ENCODE results near the gene RPL29. TPM values are rescaled to one million over a fixed set of nuclear protein-coding genes. Genes with fewer than 3 reads are reported as not detected.
"Not testable (repeated sequence)": the region's sequence is repeated elsewhere in the genome, so short reads cannot be mapped to it uniquely, and the experiment has no call there.

Gene RPL29
- total RNA-seq, 1 donor from 2014 or later = 1,224 TPM

GRCh38 chr3:52036222-52036694 lies 40.6 kb upstream of the RPL29 start:
- peaks cover 4 to 10% of the 10 kb centered on the region in 2 donors for H3K4me1 ChIP-seq
- H3K27ac ChIP-seq = no peak overlapping the region
- H3K4me3 ChIP-seq = no peak overlapping the region
- H3K36me3 ChIP-seq = no peaks in the 10 kb centered on the region
- TF ChIP-seq CTCF (IDR thresholded peaks at IDR 0.05) = no peak
- no peaks in the 10 kb centered on the region for H3K9me3 ChIP-seq
- intact Hi-C loops (cut with DNase I) = no loop called here
- H3K27me3 ChIP-seq = no peaks in the 10 kb centered on the region
- DNase-seq (ENCODE audit: low spot score in 2 of 2) = no peak

DNA sequence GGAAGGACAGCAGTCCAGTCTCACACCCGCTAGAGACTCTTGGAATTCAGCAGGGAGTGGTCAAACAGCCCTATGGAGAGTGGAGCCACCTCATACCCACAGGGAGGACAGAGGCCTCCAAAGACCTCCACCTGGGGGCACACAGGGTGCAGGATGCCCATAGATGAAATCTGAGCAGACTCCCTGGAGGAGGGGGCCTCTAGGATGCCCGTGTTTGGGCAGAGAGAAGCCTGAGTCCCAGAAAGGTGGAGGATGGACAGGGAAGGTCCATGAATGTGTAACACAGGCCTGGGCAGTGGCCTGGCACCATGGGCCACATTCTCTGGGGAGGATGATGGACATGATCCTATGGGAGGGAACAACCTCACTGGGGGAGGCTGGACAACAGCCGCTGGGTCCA lies 39.0 kb upstream of the RPL29 start:
- Histone ChIP-seq H3K9me3 (no peaks in the 10 kb centered on the region), H3K4me1 (peaks cover 0 to 3% of the 10 kb centered on the region in 2 donors), H3K27ac (no peak overlapping the region), H3K36me3 (no peaks in the 10 kb centered on the region), H3K4me3 (no peak overlapping the region), H3K27me3 (no peaks in the 10 kb centered on the region)
- no peak for DNase-seq (ENCODE audit: low spot score in 2 of 2)
- TF ChIP-seq CTCF (IDR thresholded peaks at IDR 0.05) = no peak
- intact Hi-C loops (cut with DNase I) = no loop called here

DNA sequence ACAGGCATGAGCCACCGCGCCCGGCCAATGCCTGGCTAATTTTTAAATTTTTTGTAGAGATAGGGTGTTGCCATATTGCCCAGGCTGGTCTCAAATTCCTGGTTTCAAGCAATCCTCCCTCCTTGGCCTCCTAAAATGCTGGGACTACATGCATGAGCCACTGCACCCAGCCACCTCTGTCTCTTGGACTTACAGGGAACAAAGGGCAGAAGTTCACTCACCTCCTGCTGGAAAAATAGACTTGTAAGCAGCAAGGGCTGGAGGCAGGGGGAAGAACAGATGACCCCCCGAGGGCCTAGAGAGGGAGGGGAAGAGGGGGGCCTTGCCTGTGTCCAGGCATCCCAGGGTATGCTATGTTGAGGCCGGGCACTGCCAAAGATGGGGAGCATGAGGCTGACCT lies 38.5 kb upstream of the RPL29 start:
- no peak for DNase-seq (ENCODE audit: low spot score in 2 of 2)
- Histone ChIP-seq H3K4me1 (no peaks in the 10 kb centered on the region), H3K9me3 (no peaks in the 10 kb centered on the region), H3K4me3 (no peak overlapping the region), H3K36me3 (no peaks in the 10 kb centered on the region), H3K27ac (no peak overlapping the region), H3K27me3 (no peaks in the 10 kb centered on the region)
- intact Hi-C loops (cut with DNase I) = no loop called here
- TF ChIP-seq CTCF (IDR thresholded peaks at IDR 0.05) = no peak

DNA sequence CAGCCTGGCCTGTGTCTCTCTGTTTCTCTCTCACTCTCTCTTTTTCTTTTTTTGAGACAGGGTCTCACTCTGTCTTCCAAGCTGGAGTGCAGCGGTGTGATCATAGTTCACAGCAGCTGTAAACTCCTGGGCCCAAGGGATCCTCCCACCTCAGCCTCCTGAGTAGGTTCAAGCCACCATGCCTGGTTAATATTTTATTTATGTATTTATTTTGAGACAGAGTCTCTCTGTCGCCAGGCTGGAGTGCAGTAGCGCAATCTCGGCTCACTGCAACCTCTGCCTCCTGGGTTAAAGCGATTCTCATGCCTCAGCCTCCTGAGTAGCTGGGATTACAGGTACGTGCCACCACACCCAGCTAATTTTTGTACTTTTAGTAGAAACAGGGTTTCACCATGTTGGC lies 38.1 kb upstream of the RPL29 start:
- H3K36me3 ChIP-seq; DNase-seq (ENCODE audit: low spot score in 2 of 2); H3K9me3 ChIP-seq; intact Hi-C loops (cut with DNase I); H3K27me3 ChIP-seq; H3K27ac ChIP-seq; H3K4me1 ChIP-seq; H3K4me3 ChIP-seq: not testable (repeated sequence)

DNA sequence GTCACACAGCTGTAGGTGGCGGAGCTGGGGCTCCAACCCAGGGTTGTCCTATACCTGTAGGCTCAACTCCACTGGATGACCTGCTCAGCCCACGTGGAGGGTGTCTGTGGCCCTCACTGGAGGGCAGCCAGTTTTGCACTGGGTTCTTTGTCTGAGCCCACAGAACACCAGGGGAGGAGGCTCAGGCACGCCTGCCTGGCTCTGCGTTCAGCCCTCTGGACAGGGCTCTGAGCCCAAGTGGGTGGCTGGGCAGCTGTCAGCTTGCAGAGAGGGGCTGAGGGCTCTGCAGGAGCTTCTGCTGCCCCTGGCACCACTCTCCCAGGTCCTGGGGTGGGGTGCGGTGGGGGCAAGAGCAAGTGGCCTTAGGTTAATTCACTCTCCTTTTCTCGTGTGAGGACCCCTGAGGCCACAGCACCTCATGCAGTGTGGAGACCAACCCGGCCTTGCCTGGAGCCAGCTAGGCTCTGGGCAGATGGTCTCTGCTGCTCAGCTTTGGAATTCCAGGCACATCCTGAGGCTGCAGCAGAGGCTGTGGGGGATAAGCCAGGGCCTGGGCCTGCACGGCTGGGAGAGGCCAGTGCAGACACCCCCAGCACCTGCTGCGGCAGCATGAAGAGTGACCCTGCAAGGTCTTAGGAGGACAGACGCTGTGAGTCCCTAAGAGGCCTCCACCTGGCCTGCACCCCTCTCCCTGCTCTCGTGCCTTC lies 37.2 kb upstream of the RPL29 start:
- no peak overlapping the region for H3K4me3 ChIP-seq
- H3K27ac ChIP-seq = no peak overlapping the region

GRCh38 chr3:52031896-52032295 lies 36.2 kb upstream of the RPL29 start:
- H3K4me3 ChIP-seq = no peak overlapping the region
- H3K27ac ChIP-seq = no peak overlapping the region
- H3K27me3 ChIP-seq = no peaks in the 10 kb centered on the region
- TF ChIP-seq CTCF (IDR thresholded peaks at IDR 0.05) = no peak
- H3K4me1 ChIP-seq = no peaks in the 10 kb centered on the region
- DNase-seq (ENCODE audit: low spot score in 2 of 2) = no peak
- H3K36me3 ChIP-seq = no peaks in the 10 kb centered on the region
- intact Hi-C loops (cut with DNase I) = no loop called here
- H3K9me3 ChIP-seq = no peaks in the 10 kb centered on the region

More for the DNA sequence above, 37.2 kb upstream of the RPL29 start:
- H3K4me1 ChIP-seq = no peaks in the 10 kb centered on the region
- intact Hi-C loops (cut with DNase I) = no loop called here
- TF ChIP-seq CTCF (IDR thresholded peaks at IDR 0.05) = no peak
- no peaks in the 10 kb centered on the region for H3K36me3 ChIP-seq
- no peak for DNase-seq (ENCODE audit: low spot score in 2 of 2)
- H3K9me3 ChIP-seq = no peaks in the 10 kb centered on the region
- H3K27me3 ChIP-seq = no peaks in the 10 kb centered on the region
